ENCODE results near the gene HSFX3.
"Not testable (repeated sequence)": the region's sequence is repeated elsewhere in the genome, so short reads cannot be mapped to it uniquely, and the experiment has no call there.

GRCh38 chrX:149520636-149521277 lies 29.0 kb downstream of the HSFX3 start:
- not testable (repeated sequence) for TF ChIP-seq CTCF, EZH2phosphoT487 (IDR thresholded peaks at IDR 0.05)
